Superior temporal gyrus (tissue), 1 donor: ENCODE data around the gene CST8.
"Not testable (repeated sequence)": the region's sequence is repeated elsewhere in the genome, so short reads cannot be mapped to it uniquely, and the experiment has no call there.

Experiments used
- DNase-seq: peaks from one replicate; pipeline ENCODE4 v3.0.0-alpha.2; 2016; ENCODE audit errors: extremely low spot score

The CST8 gene, protein sequence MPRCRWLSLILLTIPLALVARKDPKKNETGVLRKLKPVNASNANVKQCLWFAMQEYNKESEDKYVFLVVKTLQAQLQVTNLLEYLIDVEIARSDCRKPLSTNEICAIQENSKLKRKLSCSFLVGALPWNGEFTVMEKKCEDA

DNA sequence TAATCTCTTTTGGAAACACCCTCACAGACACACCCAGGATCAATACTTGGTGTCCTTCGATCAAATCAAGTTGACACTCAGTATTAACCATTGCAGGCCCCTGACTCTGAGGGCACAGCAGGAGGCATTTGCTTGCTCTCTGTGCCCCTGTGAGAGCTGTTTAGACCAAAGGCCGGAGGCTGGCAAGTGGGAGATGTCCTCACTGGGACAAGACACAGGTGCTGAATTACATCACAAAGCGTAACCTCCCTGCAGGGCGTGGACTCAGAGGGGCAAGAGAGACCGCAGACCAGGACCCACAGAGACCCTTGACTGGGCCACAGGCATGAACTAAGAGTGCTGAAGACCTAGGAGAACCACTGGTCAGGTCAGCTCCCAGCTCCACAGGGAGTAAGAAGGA lies at the start of gene CST8:
TSS of gene CST8 (plus strand) at position 301 of the 400 bp plus-strand sequence. CDS start 551 bp downstream, outside the sequence.
- no peak for DNase-seq

DNA sequence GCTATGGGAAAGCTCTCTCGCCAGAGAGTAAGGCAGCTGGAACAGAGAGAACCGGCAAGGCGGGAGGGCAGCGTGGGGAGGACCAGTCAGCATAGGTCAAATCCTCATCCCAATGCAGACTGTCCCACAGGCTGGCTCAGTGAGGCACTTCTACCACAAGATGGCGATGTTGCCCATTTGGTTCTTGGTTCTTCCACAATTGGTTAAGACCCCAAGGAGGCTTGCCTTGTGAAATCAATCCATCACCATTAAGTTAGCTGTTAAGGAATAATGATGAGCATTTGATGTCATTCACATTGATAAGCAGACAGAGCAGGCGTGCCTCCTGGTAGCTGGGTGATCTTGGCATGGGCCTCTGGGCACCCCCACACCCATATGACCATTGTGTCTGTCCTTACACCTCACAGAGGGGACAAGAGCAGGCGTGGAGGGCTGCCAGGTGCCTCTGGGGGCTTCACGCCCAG lies 49.0 kb upstream of the CST8 start:
- DNase-seq: peak; percentile 92

DNA sequence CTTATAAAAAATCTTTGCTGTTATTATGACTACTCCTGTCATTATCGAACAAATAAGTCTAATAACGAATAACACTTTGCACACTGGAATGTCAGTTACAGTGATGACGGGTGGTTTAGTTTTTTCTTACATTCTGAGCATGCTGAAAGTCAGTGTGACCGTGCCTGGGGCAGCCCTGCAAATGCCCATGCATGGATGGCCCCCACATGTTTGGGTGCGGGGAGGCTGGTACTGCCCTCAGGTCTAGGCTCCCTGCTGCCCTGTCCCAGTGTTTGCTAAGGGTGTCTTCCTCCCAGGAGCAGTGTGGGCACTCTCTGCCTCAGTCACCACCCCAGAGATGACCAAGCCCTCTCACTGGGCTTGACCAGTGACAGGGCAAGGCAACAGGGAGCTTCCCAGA lies 48.5 kb upstream of the CST8 start:
- no peak for DNase-seq

DNA sequence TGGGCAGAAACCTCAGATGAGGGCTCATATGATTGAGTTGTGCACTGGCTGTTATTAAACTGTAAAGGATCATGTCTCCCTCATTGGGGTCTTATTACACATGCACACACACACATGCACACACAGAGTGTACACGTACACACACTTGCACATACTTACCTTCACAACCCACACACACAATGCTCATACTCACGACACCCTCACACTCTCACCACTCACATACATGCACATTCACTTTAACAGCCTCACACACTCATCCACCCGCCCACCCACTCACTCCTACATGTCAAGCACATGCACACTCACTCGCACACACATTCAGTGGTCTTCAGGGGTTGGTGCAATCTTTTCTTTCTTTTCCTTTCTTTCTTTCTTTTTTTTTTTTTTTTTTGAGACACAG lies 46.1 kb upstream of the CST8 start:
- no peak for DNase-seq

DNA sequence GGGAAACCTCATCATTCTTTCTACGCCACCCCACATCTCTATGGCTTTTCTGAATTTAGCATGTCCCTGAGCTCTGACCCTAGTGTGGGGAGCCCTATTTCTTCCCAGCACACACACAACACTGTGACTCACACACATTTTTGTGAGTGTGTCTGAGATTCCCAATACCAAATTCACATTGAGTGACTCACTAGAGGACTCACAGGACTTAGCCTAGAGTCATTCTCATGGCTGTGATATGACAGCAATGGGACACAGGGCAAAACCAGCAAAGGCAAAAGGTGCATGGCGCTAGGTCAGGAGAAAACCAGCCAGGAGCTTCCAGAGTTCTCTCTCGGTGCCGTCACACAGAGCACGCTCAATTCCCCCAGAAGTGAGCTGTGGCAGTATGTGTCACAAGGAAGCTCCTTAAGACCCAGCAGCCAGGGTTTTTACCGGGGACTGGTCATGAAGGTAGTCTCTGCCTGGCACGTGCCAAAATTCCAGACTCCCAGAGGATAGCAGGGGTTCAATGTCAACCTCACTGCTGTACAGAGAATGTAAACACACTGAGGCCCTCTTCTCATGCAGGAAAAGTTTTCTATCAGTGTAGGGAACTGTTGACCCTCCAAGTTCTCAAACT lies 45.2 kb upstream of the CST8 start:
- no peak for DNase-seq

DNA sequence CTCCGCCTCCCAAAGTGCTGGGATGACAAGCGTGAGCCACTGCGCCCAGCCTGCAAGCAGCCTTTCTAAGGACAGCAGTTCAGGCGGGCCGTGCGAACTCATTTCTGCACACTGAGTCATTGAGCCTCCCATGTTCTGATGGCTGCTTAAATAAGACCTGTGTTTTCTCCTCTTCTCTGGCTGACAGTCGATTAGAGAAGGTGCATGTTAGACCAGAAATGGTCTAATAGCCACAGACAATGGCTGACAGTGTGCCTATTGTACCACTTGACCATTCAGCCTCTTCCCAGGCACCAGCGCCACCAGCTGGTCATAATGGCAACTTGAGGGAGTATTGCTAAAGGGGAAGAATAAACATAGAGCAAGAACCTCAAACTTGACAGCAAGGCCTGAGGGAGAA lies 44.4 kb upstream of the CST8 start:
- peak; percentile 90 for DNase-seq

DNA sequence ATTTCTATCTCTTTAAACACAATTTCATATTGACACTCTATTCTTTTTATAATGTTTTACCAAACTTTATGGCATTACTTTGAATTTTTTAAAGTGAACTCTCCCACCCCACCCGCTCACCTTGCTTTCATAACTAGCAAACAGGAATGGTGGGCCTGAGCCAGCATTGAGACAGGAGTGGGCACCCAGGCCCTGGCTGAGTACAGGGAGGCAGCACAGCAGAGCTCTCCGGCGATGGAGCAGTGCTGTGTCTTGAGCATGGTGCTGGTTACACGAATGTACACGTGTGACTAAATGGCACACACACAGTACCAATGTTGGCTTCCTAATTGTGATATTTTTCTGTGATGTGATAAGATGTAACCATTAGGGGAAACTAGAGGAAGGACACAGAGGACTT lies 42.8 kb upstream of the CST8 start:
- no peak for DNase-seq

DNA sequence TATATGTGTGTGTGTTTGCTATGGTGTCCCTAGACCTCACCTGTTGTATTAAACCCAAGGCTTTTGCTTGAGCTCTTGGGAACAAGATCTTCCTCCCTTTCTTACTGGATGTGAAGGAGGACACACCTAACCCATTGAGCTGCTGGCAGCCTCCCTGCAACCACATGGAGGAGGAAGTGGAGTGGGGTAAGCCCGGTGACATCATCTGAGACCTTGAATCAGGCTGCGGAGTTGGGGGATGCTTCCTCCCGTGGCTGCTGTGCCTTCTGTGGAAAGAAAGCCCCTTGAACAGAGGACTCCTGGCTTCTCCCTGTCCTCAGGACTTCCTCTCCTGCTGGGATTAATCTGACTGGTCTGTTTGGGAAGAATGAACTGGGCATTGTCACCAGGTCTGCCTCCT lies 41.5 kb upstream of the CST8 start:
- no peak for DNase-seq

DNA sequence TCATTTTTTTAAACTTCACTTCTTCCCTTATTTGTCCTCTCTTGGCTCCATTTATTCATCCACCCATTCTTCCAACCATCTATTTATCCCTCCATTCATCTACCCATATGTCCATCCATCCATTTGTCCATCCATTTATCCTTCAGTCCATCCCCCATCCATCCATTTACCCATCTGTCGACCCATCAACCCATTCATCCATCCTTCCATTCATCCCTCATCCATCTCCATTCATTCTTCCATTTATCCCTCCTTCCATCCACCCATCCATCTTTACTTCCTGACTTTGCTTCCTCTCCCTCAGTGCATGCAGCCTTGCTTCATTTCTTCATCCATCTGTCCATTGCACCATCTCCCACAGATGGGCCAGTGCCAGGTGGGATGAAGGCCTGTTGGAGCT lies 40.0 kb upstream of the CST8 start:
- no peak for DNase-seq

DNA sequence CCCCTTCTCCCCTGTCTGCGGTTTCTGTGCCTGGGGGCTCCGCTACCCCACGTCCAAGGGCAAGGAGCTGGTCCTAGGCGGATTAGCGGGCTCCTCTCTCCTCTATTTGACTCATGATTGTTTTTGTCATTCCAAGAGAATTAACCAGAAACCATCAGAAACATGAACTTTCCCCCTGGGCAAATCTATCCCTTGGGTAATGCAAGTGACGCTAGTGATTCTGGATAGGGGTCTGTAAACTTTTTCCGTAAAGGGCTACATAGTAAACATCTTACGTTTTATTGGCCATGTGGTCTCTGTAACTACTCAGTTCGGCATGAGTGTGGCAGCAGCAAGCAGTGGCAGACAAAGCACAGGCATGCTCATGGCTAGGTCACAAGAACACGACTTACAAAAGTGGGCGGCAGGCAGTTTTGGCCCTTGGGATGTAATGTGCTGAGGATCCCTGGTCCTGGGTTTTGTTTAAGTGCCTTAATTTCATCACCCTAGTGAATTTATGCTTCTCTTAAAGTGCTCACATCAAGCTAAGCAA lies 38.9 kb upstream of the CST8 start:
- DNase-seq: no peak

DNA sequence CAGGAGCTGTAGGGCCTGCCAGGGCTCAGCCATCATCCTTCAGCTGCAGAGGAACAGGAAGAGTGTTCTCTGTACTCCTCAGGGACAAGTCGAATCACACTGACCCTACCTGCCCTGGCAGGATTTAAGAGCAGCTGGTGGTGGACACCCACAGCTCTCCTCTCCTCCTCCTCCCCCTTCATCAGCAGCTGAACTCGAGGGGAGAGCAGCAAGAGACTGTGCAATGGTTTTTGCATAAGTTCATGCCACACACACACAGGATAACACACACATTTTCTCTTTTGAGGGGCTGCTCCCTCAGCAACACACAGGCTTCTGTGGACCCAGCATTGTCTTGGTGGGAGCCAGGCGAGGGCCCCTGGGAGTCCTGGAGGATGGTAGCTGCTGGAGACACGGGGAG lies 38.1 kb upstream of the CST8 start, which contains the start of gene CST11:
TSS of gene CST11 (minus strand) at position 101 of the 400 bp plus-strand sequence. CDS start at position 36, 65 bp downstream.
- no peak for DNase-seq

DNA sequence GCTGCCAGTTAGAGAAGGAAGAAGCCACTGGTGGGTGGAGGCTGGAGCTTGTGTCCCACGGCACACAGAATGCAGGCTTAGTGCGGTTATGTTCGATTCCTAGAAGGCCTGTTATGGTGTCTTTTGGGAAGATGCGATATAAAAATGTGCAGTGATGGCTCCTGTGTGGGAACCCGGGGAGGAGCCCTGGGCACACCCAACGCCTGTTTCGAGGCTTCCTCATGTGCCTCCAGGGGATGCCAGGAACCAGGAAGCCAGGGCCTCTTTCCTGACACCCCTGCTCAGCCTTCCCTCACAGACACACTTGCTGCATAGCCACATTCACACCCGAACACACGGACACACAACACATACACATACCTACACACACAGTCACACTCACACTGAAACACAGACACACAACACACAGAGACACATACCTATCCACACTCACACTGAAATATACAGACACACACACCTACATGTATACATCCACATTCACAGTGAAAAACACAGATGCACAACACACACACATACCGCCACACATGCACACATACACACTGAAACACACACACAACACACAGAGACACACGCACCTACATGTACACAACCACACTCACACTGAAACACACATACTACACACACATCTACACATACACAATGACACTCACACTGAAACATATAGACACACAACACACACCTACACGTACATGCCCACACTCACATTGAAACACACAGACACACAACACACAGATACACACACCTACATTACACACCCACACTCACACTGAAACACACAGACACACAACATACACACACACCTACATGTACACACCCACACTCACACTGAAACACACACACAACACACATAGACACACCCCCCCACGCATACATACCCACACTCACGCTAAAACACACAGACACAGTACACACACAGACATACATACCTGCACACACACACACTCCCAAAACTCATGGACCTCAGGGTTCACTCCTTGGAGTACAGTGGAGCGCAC lies 37.1 kb upstream of the CST8 start:
- DNase-seq: no peak

DNA sequence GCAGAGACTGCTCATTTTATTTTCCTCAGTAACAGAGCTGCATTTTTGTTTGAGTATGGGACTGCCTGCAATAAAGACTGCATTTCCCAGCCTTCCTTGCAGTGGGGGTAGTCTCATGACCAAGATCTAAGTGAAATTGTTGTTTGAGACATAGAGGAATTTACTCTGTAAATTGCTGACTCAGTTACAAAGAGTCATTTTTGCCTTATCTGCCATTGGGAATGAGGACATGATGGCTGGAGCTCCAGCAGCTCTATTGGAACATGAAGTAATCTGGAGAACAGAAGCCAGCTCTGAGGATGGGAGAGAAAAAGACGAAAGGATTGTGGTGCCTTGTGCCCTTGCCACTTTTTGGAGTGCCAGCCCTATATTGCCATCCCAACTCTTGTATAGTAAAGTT lies 36.1 kb upstream of the CST8 start:
- DNase-seq: no peak

DNA sequence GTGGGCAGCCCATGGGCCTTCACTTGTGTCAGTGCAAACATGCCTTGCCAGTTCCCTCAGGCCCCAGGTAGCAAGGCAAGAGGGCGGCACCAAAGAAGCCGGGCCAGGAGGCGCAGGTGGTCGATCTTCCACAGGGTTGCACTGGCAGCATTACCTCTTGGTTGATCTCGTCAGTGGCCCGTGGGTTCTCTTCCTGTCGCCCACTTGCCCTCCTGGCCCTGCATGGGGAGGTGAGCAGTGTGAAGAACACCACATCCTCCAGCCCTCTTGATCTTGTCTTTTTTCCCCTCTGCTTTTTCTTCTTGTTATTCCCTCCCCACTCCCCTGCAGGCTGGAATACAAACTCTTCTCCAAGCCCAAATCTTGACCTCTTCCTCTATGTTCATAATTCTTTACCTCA lies 35.3 kb upstream of the CST8 start:
- DNase-seq: no peak

DNA sequence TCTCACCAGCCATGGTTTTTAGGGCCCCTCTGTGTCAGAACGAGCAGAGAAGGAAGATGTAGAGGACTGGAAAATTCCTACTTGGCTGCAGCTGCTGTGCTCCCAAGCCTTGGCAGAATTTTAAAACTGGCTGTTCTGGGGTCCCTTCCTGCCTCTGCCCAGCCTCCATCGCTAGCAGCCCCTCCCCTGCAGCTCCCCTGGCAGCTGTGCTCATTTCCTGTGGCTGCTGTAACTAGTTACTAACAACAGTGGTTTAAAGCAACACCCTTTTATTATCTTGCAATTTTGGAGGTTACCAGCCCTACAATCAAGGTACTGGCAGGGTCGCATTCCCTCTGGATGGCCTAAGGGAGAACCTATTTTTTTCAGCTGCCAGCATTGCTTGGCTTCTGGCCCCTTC lies 34.5 kb upstream of the CST8 start:
- no peak for DNase-seq

DNA sequence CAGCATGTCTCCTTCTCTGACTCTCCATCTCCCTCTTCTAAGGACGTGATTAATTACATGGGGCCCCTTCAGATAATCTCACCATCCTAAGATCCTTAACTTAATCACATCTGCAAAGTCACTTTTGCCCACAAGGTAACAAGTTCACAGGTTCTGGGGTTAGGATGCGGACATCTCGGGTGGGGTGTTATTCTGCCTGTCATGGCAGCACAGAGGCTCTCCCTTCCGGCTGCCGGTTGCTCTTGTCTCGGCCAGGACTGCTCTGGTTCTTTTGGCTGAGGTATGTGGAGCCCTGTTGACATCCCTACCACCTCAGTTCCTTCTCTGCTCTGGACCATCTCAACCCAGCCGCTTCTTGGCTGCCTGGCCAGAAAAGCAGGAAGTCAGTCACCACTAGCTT lies 34.0 kb upstream of the CST8 start:
- DNase-seq: no peak

DNA sequence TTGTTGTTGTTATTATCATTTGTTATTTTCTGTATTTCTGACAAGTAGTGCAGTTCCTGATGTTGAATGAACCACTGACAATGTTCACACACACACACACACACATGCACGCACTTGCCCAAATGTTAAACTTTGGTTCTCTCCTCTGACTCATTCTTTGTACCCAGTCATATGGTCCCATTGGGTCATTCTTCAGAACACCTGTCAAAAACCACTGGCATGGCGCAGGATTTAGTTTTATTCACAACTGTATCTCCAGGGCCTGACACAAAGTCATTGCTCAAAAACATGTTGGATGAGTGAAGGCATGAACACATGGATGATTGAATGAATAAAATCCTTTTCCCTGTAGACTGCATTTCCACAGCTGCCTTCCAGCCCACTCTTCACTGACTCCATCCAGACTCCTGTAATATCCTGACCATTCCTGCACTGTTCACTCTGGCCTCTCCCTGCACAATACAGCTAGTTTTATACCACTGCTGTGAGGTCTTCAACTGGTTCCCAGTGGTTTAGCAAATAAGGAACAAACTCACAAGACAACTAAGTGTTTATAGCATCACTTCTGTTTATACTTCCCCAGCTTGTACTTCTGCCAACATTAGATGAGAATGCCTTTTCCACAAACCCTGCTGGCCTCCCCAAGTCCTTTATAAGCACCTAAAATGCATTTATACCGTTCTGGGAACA lies 31.3 kb upstream of the CST8 start:
- DNase-seq: no peak

DNA sequence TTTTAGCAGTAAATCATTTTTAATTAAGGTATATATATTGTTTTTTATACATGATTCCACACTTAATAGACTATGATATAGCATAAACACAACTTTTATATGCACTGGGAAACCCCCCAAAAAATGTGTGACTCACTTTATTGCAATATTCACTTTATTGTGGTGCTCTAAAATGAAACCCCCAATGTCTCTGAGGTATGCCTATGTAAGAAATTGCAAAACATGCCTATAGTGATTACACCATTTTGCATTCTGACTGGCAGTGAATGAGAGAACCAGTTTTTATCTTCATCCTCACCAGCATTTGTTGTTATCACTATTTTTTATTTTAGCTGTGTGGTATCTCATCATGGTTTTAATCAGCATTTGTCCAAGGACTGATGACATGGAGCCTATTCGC lies 29.7 kb upstream of the CST8 start:
- DNase-seq: no peak

DNA sequence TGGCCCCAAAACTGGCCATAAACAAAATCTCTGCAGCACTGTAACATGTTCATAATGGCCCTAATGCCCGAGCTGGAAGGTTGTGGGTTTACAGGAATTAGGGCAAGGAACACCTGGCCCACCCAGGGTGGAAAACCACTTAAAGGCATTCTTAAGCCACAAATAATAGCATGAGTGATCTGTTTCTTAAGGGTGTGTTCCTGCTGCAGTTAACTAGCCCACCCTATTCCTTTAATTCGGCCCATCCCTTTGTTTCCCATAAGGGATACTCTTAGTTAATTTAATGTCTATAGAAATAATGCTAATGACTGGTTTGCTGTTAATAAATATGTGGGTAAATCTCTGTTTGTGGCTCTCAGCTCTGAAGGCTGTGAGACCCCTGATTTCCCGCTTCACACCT lies 24.0 kb upstream of the CST8 start:
- DNase-seq: not testable (repeated sequence)

DNA sequence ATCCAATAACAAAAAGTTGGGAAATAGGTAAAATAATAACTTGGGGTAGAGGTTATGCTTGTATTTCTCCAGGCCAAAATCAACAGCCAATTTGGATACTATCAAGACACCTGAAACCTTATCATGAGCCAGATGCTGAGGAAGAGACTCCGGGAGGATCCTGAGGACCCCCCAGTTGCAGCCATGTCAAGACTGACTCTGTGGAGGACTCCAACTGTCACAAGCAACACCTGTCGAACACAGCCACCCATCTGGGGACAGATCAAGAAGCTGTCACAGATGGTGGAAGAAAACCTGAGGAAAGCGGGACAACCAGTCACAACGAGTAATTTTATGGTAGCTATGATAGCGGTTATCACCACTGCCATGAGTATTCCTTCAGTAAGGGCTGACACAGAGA lies 18.6 kb upstream of the CST8 start:
- DNase-seq: not testable (repeated sequence)

DNA sequence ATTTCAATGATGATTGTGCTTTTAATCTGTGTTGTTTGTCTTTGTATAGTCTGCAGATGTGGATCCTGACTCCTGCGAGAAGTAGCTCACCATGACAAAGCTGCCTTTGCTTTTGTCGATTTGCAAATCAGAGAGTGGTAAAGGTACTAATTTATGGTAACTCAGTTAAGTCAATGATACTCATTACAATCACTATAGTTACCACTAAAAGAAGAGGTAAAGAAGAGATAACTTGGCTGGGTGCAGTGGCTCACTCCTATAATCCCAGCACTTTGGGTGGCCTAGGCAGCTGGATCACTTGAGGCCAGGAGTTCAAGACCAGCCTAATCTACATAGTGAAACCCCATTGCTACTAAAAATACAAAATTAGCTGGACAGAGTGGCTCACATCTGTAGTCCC lies 17.6 kb upstream of the CST8 start:
- not testable (repeated sequence) for DNase-seq

DNA sequence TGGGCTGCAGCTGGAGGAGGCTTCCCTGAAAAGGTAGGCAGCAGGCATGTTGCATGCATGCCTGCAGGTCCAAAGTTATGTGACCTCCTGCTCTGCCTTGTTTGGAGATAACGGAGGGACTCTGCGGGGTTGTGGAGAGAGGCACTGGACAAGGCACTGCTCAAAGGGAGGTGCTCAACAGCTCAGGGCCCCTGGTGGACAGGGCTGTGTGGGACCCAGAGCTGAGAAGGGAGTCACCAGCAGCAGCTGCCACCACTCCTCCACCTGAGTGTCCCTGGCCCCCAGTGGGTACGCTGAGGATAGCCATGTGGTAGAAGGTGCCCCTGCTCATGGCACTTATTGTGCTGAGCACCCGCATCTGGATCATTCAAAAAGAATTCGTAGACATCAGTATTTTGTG lies 15.5 kb upstream of the CST8 start:
- no peak for DNase-seq
